Ishikawa (cell line): ENCODE data around the gene WNT2.

Source experiments
- CEBPB ChIP-seq: IDR thresholded peaks from 2 replicates; pipeline ENCODE4 v1.6.1; 2012
- CREB1 ChIP-seq: IDR thresholded peaks from 2 replicates; pipeline ENCODE4 v1.6.1; 2012; ENCODE audit warnings: low read depth
- EGR1 ChIP-seq: IDR thresholded peaks from 2 replicates; pipeline ENCODE4 v1.6.1; 2012
- EP300 ChIP-seq: IDR thresholded peaks from 2 replicates; pipeline ENCODE4 v1.6.1; 2012; ENCODE audit warnings: borderline replicate concordance
- FOXM1 ChIP-seq: IDR thresholded peaks from 2 replicates; pipeline ENCODE4 v1.6.1; 2012; ENCODE audit warnings: low read depth, borderline replicate concordance
- NFIC ChIP-seq: IDR thresholded peaks from 2 replicates; pipeline ENCODE4 v1.6.1; 2012
- RAD21 ChIP-seq: IDR thresholded peaks from 2 replicates; pipeline ENCODE4 v1.6.1; 2012; ENCODE audit warnings: low read depth
- REST ChIP-seq: IDR thresholded peaks from 2 replicates; pipeline ENCODE4 v1.6.1; 2012; ENCODE audit warnings: low read depth, mild to moderate bottlenecking
- TAF1 ChIP-seq: IDR thresholded peaks from 2 replicates; pipeline ENCODE4 v1.6.1; 2012; ENCODE audit warnings: low read depth, mild to moderate bottlenecking
- TCF12 ChIP-seq: IDR thresholded peaks from 2 replicates; pipeline ENCODE4 v1.6.1; 2012; ENCODE audit warnings: low read depth
- TEAD4 ChIP-seq: IDR thresholded peaks from 2 replicates; pipeline ENCODE4 v1.6.1; 2012
- USF1 ChIP-seq: IDR thresholded peaks from 2 replicates; pipeline ENCODE4 v1.6.1; 2012
- YY1 ChIP-seq: IDR thresholded peaks from 2 replicates; pipeline ENCODE4 v1.6.1; 2012; ENCODE audit warnings: low read depth
- ZBTB7A ChIP-seq: IDR thresholded peaks from 2 replicates; pipeline ENCODE4 v1.6.1; 2012; ENCODE audit warnings: low read depth
- TF ChIP-seq, protein P1 (sequence below): IDR thresholded peaks from 2 replicates; pipeline ENCODE4 v1.6.1; 2012

Gene WNT2

DNA sequence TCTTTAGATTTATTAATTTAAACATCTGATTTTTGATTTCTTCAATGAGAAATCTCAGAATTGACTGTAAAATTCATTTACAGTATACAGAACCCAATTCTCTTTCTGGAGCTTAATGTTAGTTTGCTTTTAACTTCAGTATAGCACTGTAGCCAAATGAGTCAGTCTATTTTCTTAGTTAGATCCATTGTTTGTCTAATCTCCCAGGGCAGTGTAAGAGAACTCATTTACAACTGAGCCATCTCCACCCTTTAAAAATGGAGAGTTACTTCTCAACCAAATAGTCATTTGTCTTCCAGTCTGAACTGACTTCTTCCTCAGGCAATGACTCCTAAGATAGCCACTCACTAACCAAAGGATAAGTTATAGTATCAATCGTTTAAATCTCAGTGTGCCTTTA lies 3.0 kb upstream of the WNT2 start:
- TF ChIP-seq EGR1: no peak
- TF ChIP-seq CREB1: no peak
- TF ChIP-seq TAF1: no peak
- no peak for TF ChIP-seq EP300
- no peak for TF ChIP-seq NFIC
- no peak for TF ChIP-seq REST
- no peak for TF ChIP-seq FOXM1
- no peak for TF ChIP-seq CEBPB

GRCh38 chr7:117324960-117325359 lies 2.1 kb upstream of the WNT2 start:
- no peak for TF ChIP-seq EP300

DNA sequence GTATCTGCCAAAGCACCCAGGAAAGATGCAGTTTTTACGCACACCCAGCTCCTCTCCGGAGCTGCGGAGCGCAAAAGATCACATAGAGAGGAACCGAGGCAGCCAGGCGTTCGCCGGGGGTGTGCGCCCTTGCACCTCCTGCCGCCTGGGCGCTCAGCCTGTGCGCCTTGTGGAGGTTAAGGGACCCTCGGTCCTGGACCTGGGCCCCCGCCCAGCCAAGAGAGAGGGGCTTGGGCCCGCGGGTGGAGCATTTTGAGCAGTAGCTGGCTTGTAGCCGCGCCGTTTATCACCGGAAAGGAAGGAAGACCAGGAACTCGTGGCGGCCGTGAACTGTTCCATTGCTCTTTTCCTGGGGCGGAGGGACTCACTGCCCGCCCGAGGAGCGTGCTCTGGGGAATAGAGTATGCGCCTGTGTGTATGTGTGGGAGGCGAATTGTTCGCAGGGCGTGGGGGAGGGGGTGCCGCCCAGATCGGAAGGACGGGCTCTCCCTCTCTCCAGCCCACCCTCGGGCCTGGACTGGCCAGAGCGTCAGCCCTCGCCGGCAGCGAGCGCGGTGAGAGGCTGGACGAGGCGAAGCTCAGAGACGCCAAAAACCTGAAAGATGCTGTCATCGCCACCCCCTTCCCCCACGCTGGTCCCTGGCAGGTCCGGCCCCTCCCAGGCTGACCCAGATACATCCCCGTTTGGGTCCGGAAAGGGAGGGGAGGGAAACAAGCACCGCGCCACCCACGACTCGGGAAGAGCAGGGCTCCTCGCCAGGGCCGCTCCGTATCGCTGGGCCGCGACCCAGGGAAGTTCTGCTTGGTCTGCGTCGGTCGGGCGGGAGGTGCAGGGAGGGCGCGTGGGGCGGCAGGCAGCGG lies 1.2 kb upstream of the WNT2 start:
- TF ChIP-seq CREB1: no peak
- TF ChIP-seq, protein P1, sequence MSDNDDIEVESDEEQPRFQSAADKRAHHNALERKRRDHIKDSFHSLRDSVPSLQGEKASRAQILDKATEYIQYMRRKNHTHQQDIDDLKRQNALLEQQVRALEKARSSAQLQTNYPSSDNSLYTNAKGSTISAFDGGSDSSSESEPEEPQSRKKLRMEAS: peak; percentile 33; the same call in 1 of the 2 replicates

DNA sequence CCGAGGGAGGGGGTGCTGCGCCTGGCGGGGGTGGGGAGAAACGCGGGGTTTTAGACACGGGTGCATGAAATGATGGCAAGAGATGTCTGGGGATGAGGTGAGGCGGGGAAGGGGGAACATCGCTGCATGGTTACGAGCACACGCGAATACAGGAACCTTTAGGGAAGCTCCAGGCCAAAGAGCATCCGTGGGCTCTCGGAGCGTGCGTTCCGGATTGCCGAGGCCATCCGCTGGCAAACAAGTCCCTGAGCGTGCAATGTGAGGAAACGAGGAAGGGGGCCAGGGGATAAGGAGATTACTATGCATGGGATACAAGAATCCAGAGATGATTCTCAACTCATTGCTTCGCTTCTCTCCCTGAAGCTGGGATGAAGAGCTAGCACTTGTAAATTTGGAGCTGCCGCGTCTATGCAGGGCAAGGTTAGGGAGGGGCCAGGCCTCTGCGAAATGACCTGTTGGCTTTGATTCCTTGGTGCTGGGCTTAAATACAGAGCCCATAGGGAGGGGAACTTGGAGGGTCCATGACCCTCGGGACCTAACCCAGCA lies 520 bp upstream of the WNT2 start:
- TF ChIP-seq TAF1 (no peak), TEAD4 (no peak), RAD21 (no peak), USF1 (no peak)

- no peak for TF ChIP-seq CEBPB
- TF ChIP-seq CREB1: no peak
- TF ChIP-seq TAF1: no peak
- TF ChIP-seq TEAD4: no peak
Observed at GRCh38 chr7:117320523-117320922, 2.3 kb downstream of the WNT2 start.

- TF ChIP-seq TEAD4: no peak
- TF ChIP-seq FOXM1: no peak
- no peak for TF ChIP-seq NFIC
- no peak for TF ChIP-seq REST
- TF ChIP-seq EP300: no peak
- TF ChIP-seq CREB1: no peak
- no peak for TF ChIP-seq CEBPB
Observed at GRCh38 chr7:117319181-117319580, 3.7 kb downstream of the WNT2 start.

DNA sequence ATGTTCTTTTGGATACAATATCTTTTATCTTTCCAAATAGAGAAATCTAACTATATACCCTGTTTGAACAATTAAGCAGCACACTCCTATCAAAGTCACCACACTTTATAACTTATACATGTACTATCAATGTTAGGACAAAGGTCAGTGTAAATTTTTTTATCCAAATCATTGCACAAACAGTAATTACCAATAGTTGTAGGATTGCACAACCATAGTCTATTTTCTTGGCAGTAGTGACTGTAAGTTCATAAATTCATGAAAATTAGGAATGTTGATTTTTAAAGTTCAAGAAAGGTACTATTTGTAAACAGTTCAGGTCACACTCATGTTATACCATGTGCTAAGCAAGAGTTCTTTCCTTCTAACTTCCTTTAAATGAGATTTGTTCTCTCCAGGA lies 9.3 kb downstream of the WNT2 start:
- TF ChIP-seq TAF1: no peak
- no peak for TF ChIP-seq TCF12
- TF ChIP-seq TEAD4: no peak
- no peak for TF ChIP-seq EP300
- no peak for TF ChIP-seq CREB1
- TF ChIP-seq RAD21: no peak
- no peak for TF ChIP-seq FOXM1
- no peak for TF ChIP-seq REST
- TF ChIP-seq EGR1: no peak
- TF ChIP-seq ZBTB7A: no peak
- TF ChIP-seq NFIC: no peak
- TF ChIP-seq YY1: no peak
- no peak for TF ChIP-seq CEBPB
- TF ChIP-seq, protein P1: no peak
- no peak for TF ChIP-seq USF1
